ENCODE data around the gene PMFBP1. TPM values are rescaled to one million over a fixed set of nuclear protein-coding genes. Genes with fewer than 3 reads are reported as not detected.

The PMFBP1 gene
- total RNA-seq, 1 donor from 2014 or later, result 1.2 TPM

DNA sequence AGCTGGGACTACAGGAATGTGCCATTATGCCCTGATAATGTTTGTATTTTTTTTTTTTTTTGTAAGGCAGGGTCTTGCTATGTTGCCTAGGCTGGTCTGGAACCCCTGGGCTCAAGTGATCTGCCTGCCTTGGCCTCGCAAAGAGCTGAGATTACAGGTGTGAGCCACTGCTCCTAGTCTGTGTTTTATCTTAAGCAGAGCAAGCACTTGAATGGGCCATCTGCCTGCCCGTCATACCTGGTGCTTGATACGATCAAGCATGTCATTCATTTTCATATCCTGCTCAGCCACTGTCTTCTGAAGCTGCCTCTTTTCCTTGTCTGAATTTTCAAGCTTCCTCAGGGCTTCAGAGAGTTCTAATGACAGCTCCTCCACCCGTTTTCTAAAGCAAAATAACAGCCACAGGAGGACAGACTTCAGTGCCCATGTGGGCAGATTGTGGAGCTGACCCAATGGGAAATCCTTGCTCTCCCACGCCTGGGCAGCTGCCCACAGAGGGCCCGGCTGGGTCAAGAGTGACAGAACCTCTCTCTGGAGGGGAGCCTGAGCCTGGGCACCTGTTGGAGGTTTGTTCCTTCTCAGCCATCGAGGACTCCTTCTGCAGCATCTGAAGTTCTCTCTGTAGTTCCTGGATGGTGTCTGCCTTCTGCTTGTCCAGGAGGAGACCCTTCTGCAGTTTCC, 41.8 kb downstream of the PMFBP1 start:
- Histone ChIP-seq H3K4me1 (ENCODE audit: insufficient read depth, low read length) (no peaks in the 10 kb centered on the region), H3K9me3 (ENCODE audit: insufficient read depth, low read depth, low read length) (no peaks in the 10 kb centered on the region), H3K27me3 (ENCODE audit: insufficient read depth, low read length) (no peaks in the 10 kb centered on the region), H3K4me2 (ENCODE audit: low read length) (no peak overlapping the region), H3K4me3 (ENCODE audit: insufficient read depth, low read depth, low read length) (no peak overlapping the region), H3K27ac (ENCODE audit: low read depth, low read length) (no peak overlapping the region), H3K79me2 (ENCODE audit: insufficient read depth, low read length) (no peaks in the 10 kb centered on the region), H4K20me1 (ENCODE audit: insufficient read depth, low read length) (no peaks in the 10 kb centered on the region), H3K9ac (ENCODE audit: low read length) (no peak overlapping the region), H2AFZ (ENCODE audit: low read depth, low read length) (no peak overlapping the region), H3K36me3 (ENCODE audit: insufficient read depth, low read length) (no peaks in the 10 kb centered on the region)
- no peak for TF ChIP-seq EZH2 (IDR thresholded peaks at IDR 0.05; ENCODE audit: insufficient read depth, low read length)
- TF ChIP-seq, protein P1, sequence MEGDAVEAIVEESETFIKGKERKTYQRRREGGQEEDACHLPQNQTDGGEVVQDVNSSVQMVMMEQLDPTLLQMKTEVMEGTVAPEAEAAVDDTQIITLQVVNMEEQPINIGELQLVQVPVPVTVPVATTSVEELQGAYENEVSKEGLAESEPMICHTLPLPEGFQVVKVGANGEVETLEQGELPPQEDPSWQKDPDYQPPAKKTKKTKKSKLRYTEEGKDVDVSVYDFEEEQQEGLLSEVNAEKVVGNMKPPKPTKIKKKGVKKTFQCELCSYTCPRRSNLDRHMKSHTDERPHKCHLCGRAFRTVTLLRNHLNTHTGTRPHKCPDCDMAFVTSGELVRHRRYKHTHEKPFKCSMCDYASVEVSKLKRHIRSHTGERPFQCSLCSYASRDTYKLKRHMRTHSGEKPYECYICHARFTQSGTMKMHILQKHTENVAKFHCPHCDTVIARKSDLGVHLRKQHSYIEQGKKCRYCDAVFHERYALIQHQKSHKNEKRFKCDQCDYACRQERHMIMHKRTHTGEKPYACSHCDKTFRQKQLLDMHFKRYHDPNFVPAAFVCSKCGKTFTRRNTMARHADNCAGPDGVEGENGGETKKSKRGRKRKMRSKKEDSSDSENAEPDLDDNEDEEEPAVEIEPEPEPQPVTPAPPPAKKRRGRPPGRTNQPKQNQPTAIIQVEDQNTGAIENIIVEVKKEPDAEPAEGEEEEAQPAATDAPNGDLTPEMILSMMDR (IDR thresholded peaks at IDR 0.05; ENCODE audit: insufficient read depth, low read depth, low read length), result no peak
- Mint-ChIP-seq H3K27ac (ENCODE audit: unreplicated experiment) (no peak overlapping the region), H3K36me3 (ENCODE audit: low read depth, unreplicated experiment) (peaks cover 5% of the 10 kb centered on the region), H3K4me3 (ENCODE audit: unreplicated experiment) (no peak overlapping the region), H3K9me3 (ENCODE audit: unreplicated experiment) (peaks cover 4% of the 10 kb centered on the region), H3K27me3 (ENCODE audit: low read depth, unreplicated experiment) (peaks cover 23% of the 10 kb centered on the region), H3K4me1 (ENCODE audit: low read depth, unreplicated experiment) (peaks cover 11% of the 10 kb centered on the region)
- FAIRE-seq (no peak), DNase-seq (ENCODE audit: low read depth) (no peak)

DNA sequence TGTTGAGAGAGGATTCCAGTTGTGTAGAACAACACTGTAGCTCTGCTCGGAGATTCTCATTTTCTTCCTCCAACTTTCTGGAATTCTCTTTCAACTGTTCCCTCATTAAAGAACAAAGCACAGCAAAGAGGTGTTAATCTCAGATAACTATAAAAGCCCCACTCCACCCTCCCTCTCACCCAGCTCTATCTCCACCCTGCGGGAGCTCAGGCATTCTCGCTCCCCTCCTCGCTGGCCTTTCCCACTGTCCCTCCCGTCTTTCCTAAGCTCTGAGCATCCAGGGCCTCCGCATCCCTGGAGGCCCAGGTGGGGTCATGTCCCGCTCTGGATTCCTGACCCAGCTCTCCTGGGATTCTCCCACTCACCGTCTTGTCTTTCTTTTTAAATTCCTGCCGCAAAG, 43.3 kb downstream of the PMFBP1 start:
- no peak overlapping the region for H3K9ac ChIP-seq (ENCODE audit: low read length)
- H3K27me3 ChIP-seq (ENCODE audit: insufficient read depth, low read length), result no peaks in the 10 kb centered on the region
- Mint-ChIP-seq H3K4me3 (ENCODE audit: unreplicated experiment) (no peak overlapping the region), H3K4me1 (ENCODE audit: low read depth, unreplicated experiment) (peaks cover 11% of the 10 kb centered on the region), H3K27ac (ENCODE audit: unreplicated experiment) (no peak overlapping the region), H3K36me3 (ENCODE audit: low read depth, unreplicated experiment) (peaks cover 3% of the 10 kb centered on the region), H3K9me3 (ENCODE audit: unreplicated experiment) (no peaks in the 10 kb centered on the region), H3K27me3 (ENCODE audit: low read depth, unreplicated experiment) (peaks cover 16% of the 10 kb centered on the region)
- H3K4me1 ChIP-seq (ENCODE audit: insufficient read depth, low read length), result no peaks in the 10 kb centered on the region
- no peaks in the 10 kb centered on the region for H3K36me3 ChIP-seq (ENCODE audit: insufficient read depth, low read length)
- no peak overlapping the region for H3K27ac ChIP-seq (ENCODE audit: low read depth, low read length)
- H3K9me3 ChIP-seq (ENCODE audit: insufficient read depth, low read depth, low read length), result no peaks in the 10 kb centered on the region
- H3K4me2 ChIP-seq (ENCODE audit: low read length), result no peak overlapping the region
- DNase-seq (ENCODE audit: low read depth), result no peak
- no peak overlapping the region for H2AFZ ChIP-seq (ENCODE audit: low read depth, low read length)
- H4K20me1 ChIP-seq (ENCODE audit: insufficient read depth, low read length), result no peaks in the 10 kb centered on the region
- TF ChIP-seq, protein P1 (IDR thresholded peaks at IDR 0.05; ENCODE audit: insufficient read depth, low read depth, low read length), result no peak
- no peak for TF ChIP-seq EZH2 (IDR thresholded peaks at IDR 0.05; ENCODE audit: insufficient read depth, low read length)
- FAIRE-seq, result no peak
- no peaks in the 10 kb centered on the region for H3K79me2 ChIP-seq (ENCODE audit: insufficient read depth, low read length)
- no peak overlapping the region for H3K4me3 ChIP-seq (ENCODE audit: insufficient read depth, low read depth, low read length)

DNA sequence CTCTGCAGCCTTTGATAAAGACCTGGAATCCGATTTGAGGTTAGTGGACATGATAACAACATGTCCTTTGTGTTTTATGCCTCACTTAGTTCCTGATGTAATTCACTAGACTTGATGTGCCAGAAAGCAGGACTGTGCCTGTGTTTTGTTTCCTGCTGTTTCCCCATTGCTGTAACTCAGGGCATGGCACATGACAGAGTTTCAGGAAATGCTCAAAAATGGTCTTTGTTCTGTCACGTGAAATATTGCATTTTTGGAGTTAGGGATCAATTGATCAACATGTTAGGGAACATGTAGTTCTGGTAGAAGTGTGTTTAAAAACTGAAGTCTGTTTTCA, 45.6 kb downstream of the PMFBP1 start:
- Histone ChIP-seq H4K20me1 (ENCODE audit: insufficient read depth, low read length) (no peaks in the 10 kb centered on the region), H3K79me2 (ENCODE audit: insufficient read depth, low read length) (no peaks in the 10 kb centered on the region), H3K4me3 (ENCODE audit: insufficient read depth, low read depth, low read length) (no peak overlapping the region), H3K9me3 (ENCODE audit: insufficient read depth, low read depth, low read length) (no peaks in the 10 kb centered on the region), H3K27ac (ENCODE audit: low read depth, low read length) (no peak overlapping the region), H3K4me2 (ENCODE audit: low read length) (no peak overlapping the region), H2AFZ (ENCODE audit: low read depth, low read length) (no peak overlapping the region), H3K27me3 (ENCODE audit: insufficient read depth, low read length) (no peaks in the 10 kb centered on the region), H3K9ac (ENCODE audit: low read length) (no peak overlapping the region), H3K4me1 (ENCODE audit: insufficient read depth, low read length) (no peaks in the 10 kb centered on the region), H3K36me3 (ENCODE audit: insufficient read depth, low read length) (no peaks in the 10 kb centered on the region)
- DNase-seq (ENCODE audit: low read depth), result no peak
- no peak overlapping the region for H3K4me3 Mint-ChIP-seq (ENCODE audit: unreplicated experiment)
- peaks cover 3% of the 10 kb centered on the region for H3K36me3 Mint-ChIP-seq (ENCODE audit: low read depth, unreplicated experiment)
- TF ChIP-seq, protein P1 (IDR thresholded peaks at IDR 0.05; ENCODE audit: insufficient read depth, low read depth, low read length), result no peak
- TF ChIP-seq EZH2 (IDR thresholded peaks at IDR 0.05; ENCODE audit: insufficient read depth, low read length), result no peak
- H3K27ac Mint-ChIP-seq (ENCODE audit: unreplicated experiment), result no peak overlapping the region
- H3K27me3 Mint-ChIP-seq (ENCODE audit: low read depth, unreplicated experiment), result peaks cover 10% of the 10 kb centered on the region
- H3K9me3 Mint-ChIP-seq (ENCODE audit: unreplicated experiment), result no peaks in the 10 kb centered on the region
- no peak for FAIRE-seq
- peaks cover 10% of the 10 kb centered on the region for H3K4me1 Mint-ChIP-seq (ENCODE audit: low read depth, unreplicated experiment)
